Measurements from ENCODE around the gene PDCD2L.

DNA sequence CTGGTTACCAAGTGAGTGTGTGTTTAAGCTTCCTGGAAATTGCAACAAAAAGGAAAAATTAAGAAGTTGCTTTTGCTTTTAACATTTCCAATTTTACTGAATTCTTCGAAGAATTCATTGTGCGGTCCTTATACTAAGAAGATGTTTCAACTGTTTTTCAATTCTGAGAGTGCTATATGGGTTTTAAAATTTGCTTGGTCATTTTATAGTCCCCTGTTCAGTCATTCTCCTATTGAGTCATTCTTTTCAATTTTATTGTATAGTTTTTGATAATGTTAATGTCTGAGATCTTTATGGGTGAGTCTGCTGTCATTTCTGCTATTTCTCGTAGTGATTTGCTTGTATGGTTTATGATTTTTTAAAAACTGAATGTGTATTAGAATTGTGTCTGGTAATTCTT lies 50.5 kb downstream of the PDCD2L start:
- TF ChIP-seq CTCF (optimal IDR thresholded peaks at IDR 0.05 in 1 of 3, IDR thresholded peaks at IDR 0.05 in 1 of 3, conservative IDR thresholded peaks at IDR 0.05 in 1 of 3; ENCODE audit: extremely low read depth in 1 of 3, insufficient read depth in 2 of 3, low read length in 3 of 3) (no peak), EZH2 (IDR thresholded peaks at IDR 0.05; ENCODE audit: low read length) (no peak)
